ENCODE results near the gene RAET1L. TPM values are rescaled to one million over a fixed set of nuclear protein-coding genes. Genes with fewer than 3 reads are reported as not detected.
"Not testable (repeated sequence)": the region's sequence is repeated elsewhere in the genome, so short reads cannot be mapped to it uniquely, and the experiment has no call there.

Gene RAET1L
- total RNA-seq, 1 experiment from 2014 or later = not detected

DNA sequence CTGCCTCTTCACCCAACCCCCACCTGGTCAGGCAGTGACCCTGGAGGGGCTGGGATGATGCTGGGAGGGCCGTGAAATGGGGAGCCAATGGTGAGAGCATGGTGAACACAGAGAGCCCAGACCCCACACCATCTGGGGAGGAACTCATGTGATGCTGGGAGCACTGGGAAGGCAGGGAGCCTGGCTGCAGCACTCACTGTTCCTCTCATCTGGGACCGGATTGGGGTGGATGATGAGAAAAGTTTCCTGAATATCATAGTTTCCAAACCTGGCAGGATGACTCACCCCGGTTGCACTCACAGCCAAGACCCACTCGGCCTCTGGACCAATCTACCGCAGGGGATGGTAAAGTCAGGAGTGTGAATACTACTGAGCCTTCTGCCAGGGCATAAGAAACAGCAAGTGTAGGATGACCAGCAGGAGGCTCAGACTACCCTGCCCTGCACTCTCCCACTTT is 39.8 kb downstream of the RAET1L start:
- Histone ChIP-seq H3K9ac (ENCODE audit: low read length) (no peak overlapping the region), H3K4me2 (ENCODE audit: low read depth, low read length, poor library complexity, severe bottlenecking) (no peak overlapping the region), H4K20me1 (ENCODE audit: insufficient read depth, low read depth, low read length) (no peaks in the 10 kb centered on the region), H3K36me3 (ENCODE audit: insufficient read depth, low read length) (no peaks in the 10 kb centered on the region), H3K27ac (ENCODE audit: low read length) (no peak overlapping the region), H3K27me3 (ENCODE audit: low read length) (no peaks in the 10 kb centered on the region), H3K9me2 (replicated peaks; ENCODE audit: insufficient read depth, low read length) (no peaks in the 10 kb centered on the region), H3K4me3 (ENCODE audit: low read length) (no peak overlapping the region), H2AFZ (ENCODE audit: low read length) (no peak overlapping the region), H3K4me1 (ENCODE audit: low read length) (peaks cover 5% of the 10 kb centered on the region), H3K9me3 (ENCODE audit: low read length) (no peaks in the 10 kb centered on the region), H3K79me2 (ENCODE audit: low read length) (no peaks in the 10 kb centered on the region)
- DNase-seq = no peak

DNA sequence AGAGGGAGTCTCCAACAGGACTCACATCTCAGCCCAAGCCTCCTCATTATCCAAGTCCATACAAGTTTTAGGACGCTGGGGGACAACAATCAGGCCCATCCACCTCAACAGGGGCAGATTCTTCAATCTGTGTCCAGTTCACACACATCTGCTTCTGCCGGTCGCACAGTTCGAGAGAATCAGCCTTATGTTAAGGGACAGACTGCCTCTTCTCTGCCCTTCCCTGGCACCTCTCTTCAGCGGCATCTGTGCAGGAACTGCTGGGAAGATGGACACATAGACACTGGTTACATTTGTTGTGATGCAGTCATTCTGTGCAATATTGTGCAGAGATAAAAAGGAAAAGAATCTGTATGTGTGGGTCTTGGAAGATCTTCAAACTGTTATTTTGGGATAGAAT is 40.6 kb downstream of the RAET1L start:
- Histone ChIP-seq H3K36me3 (ENCODE audit: insufficient read depth, low read length) (no peaks in the 10 kb centered on the region), H3K9me2 (replicated peaks; ENCODE audit: insufficient read depth, low read length) (no peaks in the 10 kb centered on the region)

DNA sequence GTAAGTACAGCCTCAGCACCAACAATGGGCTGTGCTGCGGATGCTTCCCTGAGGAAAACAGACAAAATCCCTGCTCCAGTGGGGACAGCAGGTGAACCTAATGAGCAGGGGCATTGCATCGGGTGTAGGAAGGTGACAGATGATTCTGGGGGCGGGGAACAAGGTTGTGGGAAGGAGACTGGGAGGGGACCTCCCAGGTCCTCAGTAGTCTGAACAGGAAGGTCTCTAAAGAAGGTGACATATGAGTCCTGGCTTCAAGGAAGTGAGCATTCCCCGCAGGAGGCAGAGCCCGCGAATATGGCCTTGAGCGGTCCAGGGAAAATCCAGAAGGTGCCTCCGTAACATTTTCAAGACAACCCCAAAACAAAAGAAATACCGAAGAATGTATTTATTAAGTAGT is 42.2 kb downstream of the RAET1L start:
- DNase-seq = no peak
- Histone ChIP-seq H4K20me1 (ENCODE audit: insufficient read depth, low read depth, low read length) (no peaks in the 10 kb centered on the region), H3K9ac (ENCODE audit: low read length) (no peak overlapping the region), H3K4me2 (ENCODE audit: low read depth, low read length, poor library complexity, severe bottlenecking) (no peak overlapping the region), H3K36me3 (ENCODE audit: insufficient read depth, low read length) (no peaks in the 10 kb centered on the region), H3K79me2 (ENCODE audit: low read length) (no peaks in the 10 kb centered on the region), H2AFZ (ENCODE audit: low read length) (no peak overlapping the region), H3K9me2 (replicated peaks; ENCODE audit: insufficient read depth, low read length) (no peaks in the 10 kb centered on the region), H3K27ac (ENCODE audit: low read length) (no peak overlapping the region), H3K27me3 (ENCODE audit: low read length) (no peaks in the 10 kb centered on the region), H3K4me3 (ENCODE audit: low read length) (no peak overlapping the region), H3K9me3 (ENCODE audit: low read length) (no peaks in the 10 kb centered on the region), H3K4me1 (ENCODE audit: low read length) (no peaks in the 10 kb centered on the region)

More for the DNA sequence above, 40.6 kb downstream of the RAET1L start:
- no peak for DNase-seq
- no peaks in the 10 kb centered on the region for H3K79me2 ChIP-seq (ENCODE audit: low read length)
- H3K9me3 ChIP-seq (ENCODE audit: low read length) = no peaks in the 10 kb centered on the region
- no peaks in the 10 kb centered on the region for H3K4me1 ChIP-seq (ENCODE audit: low read length)
- H3K27ac ChIP-seq (ENCODE audit: low read length) = no peak overlapping the region
- no peaks in the 10 kb centered on the region for H3K27me3 ChIP-seq (ENCODE audit: low read length)
- no peak overlapping the region for H3K4me3 ChIP-seq (ENCODE audit: low read length)
- H3K4me2 ChIP-seq (ENCODE audit: low read depth, low read length, poor library complexity, severe bottlenecking) = no peak overlapping the region
- H2AFZ ChIP-seq (ENCODE audit: low read length) = no peak overlapping the region
- H4K20me1 ChIP-seq (ENCODE audit: insufficient read depth, low read depth, low read length) = no peaks in the 10 kb centered on the region
- no peak overlapping the region for H3K9ac ChIP-seq (ENCODE audit: low read length)

DNA sequence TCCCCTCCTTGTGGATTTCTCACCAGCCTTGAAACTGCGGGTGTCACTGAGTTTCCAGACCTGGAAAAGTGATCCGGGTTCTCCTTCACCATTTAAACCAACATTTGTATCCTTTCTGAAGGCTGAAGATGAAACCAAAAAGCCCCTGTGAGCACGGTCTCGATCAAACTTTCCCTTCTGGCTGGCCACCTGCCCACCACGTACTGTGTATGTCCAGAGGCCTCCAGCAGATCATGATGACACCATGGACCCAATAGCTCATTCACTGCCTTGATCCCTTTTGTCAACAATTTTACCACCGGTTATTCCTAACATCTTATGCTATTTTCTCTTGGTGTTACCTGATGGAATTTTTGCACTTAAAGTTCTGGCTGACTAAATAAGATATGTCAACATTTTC is 46.0 kb downstream of the RAET1L start:
- no peak overlapping the region for H3K4me3 ChIP-seq (ENCODE audit: low read length)
- H3K9me2 ChIP-seq (replicated peaks; ENCODE audit: insufficient read depth, low read length) = no peaks in the 10 kb centered on the region
- no peak for DNase-seq
- no peaks in the 10 kb centered on the region for H3K27me3 ChIP-seq (ENCODE audit: low read length)
- H3K9me3 ChIP-seq (ENCODE audit: low read length) = no peaks in the 10 kb centered on the region
- no peaks in the 10 kb centered on the region for H4K20me1 ChIP-seq (ENCODE audit: insufficient read depth, low read depth, low read length)
- H3K36me3 ChIP-seq (ENCODE audit: insufficient read depth, low read length) = no peaks in the 10 kb centered on the region
- H3K9ac ChIP-seq (ENCODE audit: low read length) = no peak overlapping the region
- H3K4me2 ChIP-seq (ENCODE audit: low read depth, low read length, poor library complexity, severe bottlenecking) = no peak overlapping the region
- no peaks in the 10 kb centered on the region for H3K79me2 ChIP-seq (ENCODE audit: low read length)
- H3K27ac ChIP-seq (ENCODE audit: low read length) = no peak overlapping the region
- H2AFZ ChIP-seq (ENCODE audit: low read length) = no peak overlapping the region
- H3K4me1 ChIP-seq (ENCODE audit: low read length) = no peaks in the 10 kb centered on the region

DNA sequence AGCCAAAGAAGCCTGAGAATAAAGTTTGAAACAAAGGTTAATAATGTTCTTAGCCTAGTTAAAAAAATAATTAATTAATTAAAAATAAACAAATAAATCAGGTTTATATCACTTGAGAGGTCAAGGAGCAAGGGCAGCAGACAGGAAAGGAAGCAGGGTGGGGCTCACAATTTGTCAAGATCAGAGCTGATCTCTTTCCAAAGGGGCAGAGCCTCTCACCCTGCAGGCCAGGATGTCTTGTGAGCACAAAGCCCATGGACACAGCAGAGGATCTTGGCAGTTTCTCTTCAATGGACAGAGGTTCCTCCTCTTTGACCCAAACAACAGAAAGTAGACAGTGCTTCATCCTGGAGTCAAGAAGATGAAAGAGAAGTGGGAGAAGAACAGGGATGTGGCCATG is 46.7 kb downstream of the RAET1L start:
- Histone ChIP-seq H3K79me2 (ENCODE audit: low read length) (no peaks in the 10 kb centered on the region), H3K27ac (ENCODE audit: low read length) (no peak overlapping the region), H3K36me3 (ENCODE audit: insufficient read depth, low read length) (no peaks in the 10 kb centered on the region), H3K27me3 (ENCODE audit: low read length) (no peaks in the 10 kb centered on the region), H3K4me1 (ENCODE audit: low read length) (no peaks in the 10 kb centered on the region), H3K4me2 (ENCODE audit: low read depth, low read length, poor library complexity, severe bottlenecking) (no peak overlapping the region), H3K9me3 (ENCODE audit: low read length) (no peaks in the 10 kb centered on the region), H3K9me2 (replicated peaks; ENCODE audit: insufficient read depth, low read length) (no peaks in the 10 kb centered on the region), H2AFZ (ENCODE audit: low read length) (no peak overlapping the region), H3K4me3 (ENCODE audit: low read length) (no peak overlapping the region), H4K20me1 (ENCODE audit: insufficient read depth, low read depth, low read length) (no peaks in the 10 kb centered on the region), H3K9ac (ENCODE audit: low read length) (no peak overlapping the region)
- DNase-seq = no peak

DNA sequence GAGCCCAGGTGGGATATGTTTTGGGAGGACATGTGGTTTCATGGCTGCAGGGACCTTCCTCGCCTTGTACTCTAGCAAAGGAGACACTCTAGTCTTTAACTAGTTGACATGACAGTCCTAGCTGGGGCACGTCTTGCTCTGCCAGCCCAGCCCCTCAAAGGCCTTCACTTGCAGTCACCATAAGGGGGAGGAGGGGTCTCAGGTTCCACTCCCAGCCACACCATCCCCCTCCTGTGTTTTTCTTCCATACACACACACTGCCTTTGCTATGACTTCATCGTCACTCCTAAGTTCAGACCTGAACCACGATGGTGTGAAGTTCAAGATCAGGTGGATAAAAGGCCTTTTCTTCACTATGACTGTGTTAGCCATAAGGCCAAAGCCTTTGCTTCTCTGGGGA is 48.1 kb downstream of the RAET1L start:
- Histone ChIP-seq H3K4me3 (ENCODE audit: low read length) (no peak overlapping the region), H3K27ac (ENCODE audit: low read length) (no peak overlapping the region), H3K9ac (ENCODE audit: low read length) (no peak overlapping the region), H3K27me3 (ENCODE audit: low read length) (no peaks in the 10 kb centered on the region), H3K4me1 (ENCODE audit: low read length) (no peaks in the 10 kb centered on the region), H3K9me2 (replicated peaks; ENCODE audit: insufficient read depth, low read length) (no peaks in the 10 kb centered on the region), H3K9me3 (ENCODE audit: low read length) (no peaks in the 10 kb centered on the region), H2AFZ (ENCODE audit: low read length) (no peak overlapping the region), H3K36me3 (ENCODE audit: insufficient read depth, low read length) (no peaks in the 10 kb centered on the region), H4K20me1 (ENCODE audit: insufficient read depth, low read depth, low read length) (no peaks in the 10 kb centered on the region), H3K79me2 (ENCODE audit: low read length) (no peaks in the 10 kb centered on the region), H3K4me2 (ENCODE audit: low read depth, low read length, poor library complexity, severe bottlenecking) (no peak overlapping the region)
- DNase-seq = no peak

DNA sequence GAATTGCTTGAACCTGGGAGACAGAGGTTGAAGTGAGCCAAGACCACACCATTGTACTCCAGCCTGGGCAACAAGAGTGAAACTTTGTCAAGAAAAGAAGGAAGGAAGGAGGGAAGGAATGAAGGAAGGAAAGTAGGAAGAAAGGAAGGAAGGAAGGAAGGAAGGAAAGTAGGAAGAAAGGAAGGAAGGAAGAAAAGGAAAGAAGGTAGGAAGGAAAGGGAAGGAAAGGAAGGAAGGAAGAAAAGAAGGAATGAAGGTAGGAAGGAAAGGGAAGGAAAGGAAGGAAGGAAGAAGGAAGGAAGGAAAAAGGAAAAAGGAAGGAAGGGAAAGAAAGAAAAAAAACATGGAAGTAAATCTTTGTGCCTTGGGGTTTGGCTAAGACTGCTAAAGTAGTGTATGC is 49.9 kb downstream of the RAET1L start:
- DNase-seq = no peak
- no peaks in the 10 kb centered on the region for H3K79me2 ChIP-seq (ENCODE audit: low read length)

DNA sequence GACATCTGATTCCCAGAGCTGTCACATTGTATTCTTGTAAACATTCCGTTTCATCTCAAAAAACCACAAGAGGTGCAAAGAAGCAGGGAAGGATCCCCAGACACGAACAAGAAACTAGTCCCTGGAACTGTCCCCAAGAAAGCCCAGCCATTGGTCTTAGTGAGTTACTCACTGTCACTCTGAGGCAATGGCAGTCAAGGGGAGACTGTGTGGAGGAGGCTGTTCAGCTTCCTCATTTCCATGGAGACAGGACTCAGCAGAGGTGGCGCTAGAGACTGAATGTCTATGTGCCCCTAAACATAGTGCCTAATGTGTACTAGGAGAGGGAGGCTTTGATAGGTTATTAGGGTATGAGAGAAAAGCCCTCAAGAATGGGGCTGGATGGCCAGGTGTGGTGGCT is 50.5 kb downstream of the RAET1L start:
- Histone ChIP-seq H3K4me3 (ENCODE audit: low read length) (no peak overlapping the region), H3K27me3 (ENCODE audit: low read length) (no peaks in the 10 kb centered on the region), H3K9ac (ENCODE audit: low read length) (no peak overlapping the region), H3K9me3 (ENCODE audit: low read length) (no peaks in the 10 kb centered on the region), H3K79me2 (ENCODE audit: low read length) (no peaks in the 10 kb centered on the region), H3K9me2 (replicated peaks; ENCODE audit: insufficient read depth, low read length) (no peaks in the 10 kb centered on the region), H3K36me3 (ENCODE audit: insufficient read depth, low read length) (no peaks in the 10 kb centered on the region), H2AFZ (ENCODE audit: low read length) (no peak overlapping the region), H3K4me2 (ENCODE audit: low read depth, low read length, poor library complexity, severe bottlenecking) (no peak overlapping the region), H3K27ac (ENCODE audit: low read length) (no peak overlapping the region), H3K4me1 (ENCODE audit: low read length) (no peaks in the 10 kb centered on the region), H4K20me1 (ENCODE audit: insufficient read depth, low read depth, low read length) (no peaks in the 10 kb centered on the region)
- peak; percentile 70 for DNase-seq

More for the DNA sequence above, 49.9 kb downstream of the RAET1L start:
- Histone ChIP-seq H2AFZ (ENCODE audit: low read length) (no peak overlapping the region), H3K9ac (ENCODE audit: low read length) (no peak overlapping the region), H4K20me1 (ENCODE audit: insufficient read depth, low read depth, low read length) (no peaks in the 10 kb centered on the region), H3K4me3 (ENCODE audit: low read length) (no peak overlapping the region), H3K4me1 (ENCODE audit: low read length) (no peaks in the 10 kb centered on the region), H3K36me3 (ENCODE audit: insufficient read depth, low read length) (no peaks in the 10 kb centered on the region), H3K27ac (ENCODE audit: low read length) (no peak overlapping the region), H3K4me2 (ENCODE audit: low read depth, low read length, poor library complexity, severe bottlenecking) (no peak overlapping the region), H3K9me3 (ENCODE audit: low read length) (no peaks in the 10 kb centered on the region), H3K9me2 (replicated peaks; ENCODE audit: insufficient read depth, low read length) (no peaks in the 10 kb centered on the region), H3K27me3 (ENCODE audit: low read length) (no peaks in the 10 kb centered on the region)

DNA sequence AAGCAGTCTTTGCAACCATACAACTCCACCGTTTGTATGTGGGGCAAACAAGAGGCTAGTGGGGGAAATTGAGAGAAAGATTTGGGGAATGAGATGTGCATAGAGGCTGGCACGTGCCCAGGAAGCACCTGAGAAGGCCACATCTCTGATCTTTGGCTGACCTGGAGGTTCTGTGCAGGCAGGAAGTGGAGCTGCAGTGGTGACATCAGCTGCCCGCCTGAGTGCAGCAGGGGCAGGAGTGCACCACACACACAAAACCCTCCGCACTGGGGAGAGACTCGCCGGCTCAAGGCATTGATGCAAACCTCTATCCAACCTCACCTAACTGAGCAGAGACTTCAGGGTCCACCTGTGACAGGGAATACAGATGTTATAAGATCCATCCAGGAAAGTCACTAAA is 50.9 kb downstream of the RAET1L start:
- H2AFZ ChIP-seq (ENCODE audit: low read length); H3K9me2 ChIP-seq (replicated peaks; ENCODE audit: insufficient read depth, low read length); H3K36me3 ChIP-seq (ENCODE audit: insufficient read depth, low read length); H4K20me1 ChIP-seq (ENCODE audit: insufficient read depth, low read depth, low read length); H3K4me3 ChIP-seq (ENCODE audit: low read length); H3K4me2 ChIP-seq (ENCODE audit: low read depth, low read length, poor library complexity, severe bottlenecking); H3K79me2 ChIP-seq (ENCODE audit: low read length); H3K9me3 ChIP-seq (ENCODE audit: low read length); H3K27ac ChIP-seq (ENCODE audit: low read length); H3K4me1 ChIP-seq (ENCODE audit: low read length); H3K27me3 ChIP-seq (ENCODE audit: low read length); H3K9ac ChIP-seq (ENCODE audit: low read length): not testable (repeated sequence)
- DNase-seq = peak; percentile 43

Measured in Karpas-422 (cell line).